GM19025 (cell line): ENCODE results near the gene CYSTM1.

Experiments used
- ATAC-seq: cut with Tn5 transposase; IDR thresholded peaks from one replicate; pipeline ENCODE4 v1.9.1; 2021; ENCODE audit warnings: mild to moderate bottlenecking, low read depth, moderate library complexity; ENCODE audit not compliant: unreplicated experiment

CYSTM1 gene

DNA sequence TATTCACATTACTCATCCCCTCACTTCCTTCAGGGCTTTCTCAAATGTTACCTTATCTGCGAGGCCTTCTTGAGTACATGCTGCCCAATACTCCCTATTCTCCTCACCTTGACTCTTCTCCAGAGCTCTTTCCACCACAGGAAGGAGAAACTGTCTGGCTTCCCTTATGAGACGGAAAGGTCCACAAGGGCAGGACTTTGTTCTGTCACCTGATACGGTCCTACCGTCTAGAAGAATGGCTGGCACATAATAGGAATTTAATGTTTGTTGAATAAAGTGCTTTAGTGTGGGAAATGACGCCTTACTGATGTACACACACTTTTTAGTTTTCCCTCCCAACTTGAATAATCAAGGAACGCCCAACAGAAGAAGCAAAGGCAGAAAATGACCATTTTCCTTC is 75.4 kb downstream of the CYSTM1 start:
- ATAC-seq = no peak

DNA sequence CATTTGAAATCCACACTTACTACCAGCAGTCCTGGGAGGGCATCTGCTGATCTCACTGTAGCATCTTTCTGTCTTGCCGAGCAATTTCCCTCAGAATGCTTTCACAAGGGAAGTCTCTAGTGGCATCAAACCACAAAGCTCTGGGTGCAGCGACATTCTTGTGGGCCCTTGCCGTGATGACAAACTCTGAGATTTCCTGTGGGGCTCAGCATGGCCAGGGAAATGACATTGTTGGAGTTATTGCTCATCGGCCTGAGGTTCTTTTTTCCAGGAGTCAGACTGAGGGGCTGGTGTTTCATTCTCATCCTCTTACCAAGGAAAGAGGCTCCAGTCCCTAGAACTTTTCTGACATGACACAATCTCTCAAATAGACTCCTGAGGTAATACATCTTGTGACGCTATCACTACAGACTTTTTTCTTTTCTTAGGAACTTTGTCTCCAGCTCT is 76.6 kb downstream of the CYSTM1 start:
- ATAC-seq = peak; percentile 86

DNA sequence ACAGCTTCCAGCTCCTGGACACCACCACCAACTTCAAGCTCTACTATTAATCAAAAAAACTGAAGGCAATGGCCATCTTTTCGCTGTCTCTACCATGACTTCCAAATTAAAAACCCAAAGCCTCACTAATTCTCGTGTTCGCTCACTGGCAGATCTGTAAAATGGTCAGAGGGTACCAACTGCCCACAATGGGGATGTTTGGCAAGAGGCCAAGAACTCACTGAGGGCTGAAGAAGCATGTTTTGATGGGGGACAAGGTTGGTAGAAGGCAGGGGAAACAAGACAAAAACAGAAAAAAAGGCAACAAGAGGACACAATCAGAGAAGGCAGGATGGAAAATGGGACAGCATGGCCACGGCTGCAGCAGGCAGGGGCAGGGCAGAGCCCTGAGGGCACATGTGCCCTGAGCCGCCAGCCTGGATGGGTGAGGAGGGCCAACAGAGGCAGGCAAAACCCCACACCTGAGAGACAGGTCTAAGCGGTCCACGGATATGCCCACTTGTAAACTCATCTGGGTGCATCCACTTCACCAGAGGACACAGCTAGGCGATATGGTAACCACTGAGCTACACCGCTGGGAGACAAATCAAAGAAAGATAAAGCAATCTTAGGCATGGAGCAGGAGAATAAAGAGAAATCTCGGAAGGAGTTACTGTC is 77.6 kb downstream of the CYSTM1 start:
- no peak for ATAC-seq

DNA sequence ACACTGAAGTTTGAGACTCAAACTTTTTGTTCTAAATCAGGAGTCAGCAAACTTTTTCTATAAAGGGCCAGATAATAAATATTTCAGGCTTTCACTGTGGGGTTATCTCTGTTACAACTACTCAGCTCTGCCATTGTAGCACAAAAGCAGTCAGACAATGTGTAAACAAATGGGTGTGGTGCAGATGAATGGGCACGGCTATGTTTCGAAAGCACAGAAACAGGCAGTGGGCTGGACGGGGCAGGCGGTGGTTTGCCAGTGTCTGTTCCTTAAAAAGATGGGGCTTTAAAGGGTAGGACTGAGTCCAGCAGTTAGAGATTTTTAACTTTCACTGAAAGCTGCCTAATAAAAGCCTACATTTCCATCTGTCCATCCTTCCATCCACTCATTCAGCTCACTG is 79.0 kb downstream of the CYSTM1 start:
- ATAC-seq = no peak

DNA sequence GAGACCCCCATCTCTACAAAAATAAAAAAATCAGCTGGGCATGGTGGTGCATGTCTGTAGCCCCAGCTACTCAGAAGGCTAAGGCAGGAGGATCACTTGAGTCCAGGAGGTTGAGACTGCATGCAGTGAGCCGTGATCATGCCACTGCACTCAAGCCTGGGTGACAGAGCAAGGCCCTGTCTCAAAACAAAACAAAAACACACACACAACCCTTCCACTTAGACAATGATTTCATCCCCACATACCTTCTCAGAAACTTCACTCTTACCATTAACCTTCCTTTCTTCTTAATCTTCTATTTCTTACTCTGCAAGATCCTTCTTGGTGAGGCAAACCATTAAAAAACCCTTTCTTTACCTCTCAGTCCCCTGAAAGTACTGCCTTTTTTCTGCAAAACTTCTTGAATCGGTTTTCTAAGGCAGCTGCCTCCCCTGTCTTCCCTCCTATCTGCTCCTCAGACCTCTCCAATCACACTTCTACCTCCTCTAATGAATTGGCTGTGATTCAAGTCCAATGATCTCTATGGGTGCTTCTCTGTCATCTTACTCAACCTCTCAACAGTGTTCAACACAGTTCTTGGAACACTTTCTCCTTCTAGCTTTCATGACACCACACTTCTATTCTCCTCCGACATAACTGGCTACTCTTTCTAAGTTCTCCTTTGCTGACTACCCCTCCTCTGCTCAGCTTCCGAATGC is 80.6 kb downstream of the CYSTM1 start:
- no peak for ATAC-seq

DNA sequence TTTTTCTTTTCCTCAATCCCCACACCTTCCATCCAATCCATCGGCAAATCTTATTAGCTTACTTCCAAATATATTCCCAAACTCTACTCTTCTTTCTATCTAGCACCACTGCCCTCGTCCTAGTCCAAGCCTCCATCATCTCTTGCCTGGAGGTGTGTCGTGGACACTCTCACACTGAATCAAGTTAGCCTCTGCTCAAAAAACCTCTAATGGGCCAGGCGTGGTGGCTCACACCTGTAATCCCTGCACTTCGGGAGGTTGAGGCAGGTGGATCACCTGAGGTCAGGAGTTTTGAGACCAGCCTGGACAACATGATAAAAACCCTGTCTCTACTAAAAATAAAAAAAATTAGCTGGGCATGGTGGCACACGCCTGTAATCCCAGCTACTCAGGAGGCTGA is 81.7 kb downstream of the CYSTM1 start:
- no peak for ATAC-seq

DNA sequence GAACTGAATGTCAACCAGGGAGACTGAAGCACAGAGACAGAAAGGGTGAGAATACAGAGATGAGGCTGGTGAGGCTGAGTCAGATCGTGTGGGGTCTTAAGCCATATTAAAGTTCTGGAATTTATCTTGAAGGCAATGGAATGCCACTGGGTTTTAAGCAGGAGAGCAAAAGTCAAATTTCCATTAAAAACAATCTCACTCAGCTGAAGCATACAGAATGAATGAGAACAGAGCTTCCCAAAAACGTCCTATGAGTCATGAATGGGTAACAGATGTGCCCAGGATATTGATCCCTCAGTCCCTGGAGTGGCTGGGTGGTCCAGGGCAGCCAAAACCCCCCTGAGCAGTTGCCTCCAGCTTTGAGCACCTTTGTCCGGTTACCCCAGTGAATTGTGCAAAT is 83.0 kb downstream of the CYSTM1 start:
- no peak for ATAC-seq

DNA sequence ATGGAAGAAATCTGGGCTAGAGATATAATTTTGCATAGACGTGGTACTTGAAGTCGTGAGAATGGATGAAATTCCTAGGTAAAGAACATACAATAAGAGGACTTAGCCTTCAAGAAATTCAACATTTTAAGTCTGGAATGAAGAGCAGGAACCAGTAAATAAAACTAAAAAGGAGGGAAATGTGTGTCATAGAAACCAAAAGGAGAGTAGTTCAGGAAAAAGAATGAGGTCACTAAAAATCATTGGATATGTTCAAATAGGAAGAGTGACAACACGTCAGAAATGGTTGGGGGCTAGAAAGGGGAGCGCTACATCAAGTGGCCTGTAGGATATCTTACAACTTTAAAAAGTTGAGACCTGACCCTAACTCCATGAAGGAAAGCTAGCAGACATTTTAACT is 83.9 kb downstream of the CYSTM1 start:
- no peak for ATAC-seq

DNA sequence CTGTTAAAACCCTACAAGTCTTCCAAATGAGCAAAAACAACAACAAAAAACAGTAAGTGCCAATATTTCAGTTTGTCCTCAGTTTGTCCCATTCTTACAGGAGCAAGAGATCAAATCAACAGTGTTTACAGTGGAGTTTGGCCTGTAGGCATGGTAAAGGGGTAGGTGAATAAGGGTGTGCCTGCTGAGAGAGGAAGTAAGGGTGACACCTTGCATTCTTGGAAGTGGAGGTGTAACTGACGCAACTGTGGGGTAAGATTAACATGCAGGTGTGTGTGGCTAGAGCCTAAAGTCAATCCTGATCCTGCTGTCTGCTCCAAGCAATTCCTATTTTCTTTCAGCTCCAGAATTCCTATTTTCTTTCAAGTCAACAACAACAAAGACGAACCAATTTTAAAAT is 84.5 kb downstream of the CYSTM1 start:
- ATAC-seq = no peak

DNA sequence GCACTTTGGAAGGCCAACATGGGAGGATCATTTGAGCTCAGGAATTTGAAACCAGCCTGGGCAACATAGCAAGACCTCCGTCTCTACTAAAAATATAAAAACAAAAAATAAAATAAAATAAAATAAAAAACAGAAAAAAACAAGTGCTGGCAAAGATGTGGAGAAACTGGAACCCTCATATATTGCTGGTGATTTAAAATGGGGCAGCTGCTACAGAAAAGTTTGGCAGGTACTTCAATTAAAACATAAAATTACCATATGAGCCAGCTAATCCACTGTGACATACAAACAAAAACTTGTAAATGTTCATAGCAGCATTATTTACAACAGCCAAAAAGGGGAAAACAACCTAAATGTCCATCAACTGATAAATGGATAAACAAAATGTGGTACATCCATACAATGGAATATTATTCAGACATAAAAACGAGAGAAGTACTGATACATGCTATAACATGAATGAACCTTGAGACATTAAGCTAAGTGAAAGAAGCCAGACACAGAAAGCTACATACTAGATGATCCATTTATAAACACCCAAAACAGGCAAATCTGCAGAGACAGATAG is 85.2 kb downstream of the CYSTM1 start:
- ATAC-seq = no peak

DNA sequence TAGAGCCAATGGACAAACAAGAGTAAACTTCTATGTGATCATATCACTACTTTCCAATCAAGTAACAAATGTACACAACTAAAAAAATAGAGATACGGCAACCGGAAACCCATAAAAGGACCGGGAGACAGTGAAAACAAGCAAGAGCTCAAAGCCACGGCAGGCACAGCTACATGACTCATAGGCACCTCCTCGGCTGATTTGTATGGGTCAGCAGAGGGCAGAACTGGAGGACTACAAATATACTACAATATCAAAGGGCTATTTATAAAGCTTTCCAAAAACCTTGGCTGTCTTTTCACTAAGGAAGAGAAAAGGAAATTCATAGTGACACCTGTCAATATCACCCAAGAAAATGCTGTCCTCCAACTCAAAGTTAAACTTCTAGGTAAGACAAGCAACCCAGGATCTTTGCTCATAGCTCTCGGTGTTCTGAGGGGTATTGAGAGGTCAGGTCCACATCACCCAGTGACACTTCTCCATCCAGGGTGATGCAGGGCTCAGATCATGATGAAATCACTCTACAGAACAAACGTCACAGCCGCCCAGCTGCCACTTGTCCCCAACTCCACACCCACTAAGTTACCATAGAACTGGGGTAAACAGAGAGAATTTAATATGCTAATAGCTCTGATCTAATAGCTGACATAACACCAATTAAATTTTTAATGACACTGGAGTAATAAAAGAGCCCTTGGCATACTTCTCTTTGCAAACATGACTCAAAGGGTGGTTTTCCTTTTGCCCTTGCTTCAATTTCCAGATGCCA is 86.6 kb downstream of the CYSTM1 start:
- ATAC-seq = no peak

DNA sequence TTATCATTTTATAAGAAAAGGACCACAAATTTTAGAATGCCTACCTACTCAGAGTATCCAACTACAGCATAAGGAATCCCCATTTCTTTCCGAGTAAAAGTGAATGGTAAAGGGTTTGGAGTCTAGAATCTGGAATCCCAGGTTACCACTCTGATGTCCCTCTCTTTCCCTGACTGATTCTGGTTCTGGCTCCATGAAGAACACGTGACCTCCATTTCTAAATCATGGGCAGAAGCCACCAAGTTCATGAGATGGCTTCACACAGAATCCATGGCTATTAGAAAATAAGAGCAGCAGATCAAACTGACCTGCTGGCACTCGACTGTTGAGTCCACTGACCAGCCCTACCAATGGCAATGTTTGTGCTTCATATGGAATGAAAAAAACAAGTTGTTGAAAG is 87.2 kb downstream of the CYSTM1 start:
- ATAC-seq = no peak

DNA sequence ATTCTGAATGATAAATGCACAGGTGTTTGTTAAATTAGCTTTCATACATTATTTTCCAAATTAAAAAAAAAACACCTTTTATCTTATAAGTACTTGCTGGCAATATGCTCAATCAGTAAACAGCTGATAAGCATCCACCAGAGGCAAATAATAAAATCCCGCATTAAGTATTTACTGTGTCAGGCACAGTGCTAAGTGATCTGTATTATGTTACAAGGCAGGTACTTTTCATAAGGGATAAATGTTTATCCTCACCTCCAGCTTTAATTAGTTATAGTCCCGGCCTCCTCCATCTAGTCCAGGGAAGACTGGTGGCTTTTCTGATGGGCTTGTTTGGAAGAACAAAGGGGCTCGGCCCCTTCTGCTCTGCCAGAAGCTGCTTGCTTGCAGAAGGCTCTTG is 87.9 kb downstream of the CYSTM1 start:
- no peak for ATAC-seq

DNA sequence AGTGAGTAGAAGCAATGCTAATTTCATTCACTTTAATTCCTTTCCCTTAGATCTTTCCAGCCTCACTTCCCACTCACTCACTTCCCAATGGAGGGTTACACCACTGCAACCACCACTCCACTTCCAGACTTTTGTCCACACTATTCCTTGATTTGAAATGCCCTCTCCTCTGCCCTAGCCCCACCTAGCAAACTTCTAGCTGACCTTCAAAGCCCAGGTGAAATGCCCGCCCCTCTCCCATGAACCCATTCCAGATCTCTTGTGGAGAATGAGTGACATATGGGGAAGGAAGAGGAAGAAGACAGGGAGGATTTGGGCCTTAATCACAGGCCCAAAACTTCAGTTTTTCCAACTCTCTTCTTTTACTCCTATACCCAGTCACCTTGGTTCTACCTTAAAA is 90.9 kb downstream of the CYSTM1 start:
- no peak for ATAC-seq

DNA sequence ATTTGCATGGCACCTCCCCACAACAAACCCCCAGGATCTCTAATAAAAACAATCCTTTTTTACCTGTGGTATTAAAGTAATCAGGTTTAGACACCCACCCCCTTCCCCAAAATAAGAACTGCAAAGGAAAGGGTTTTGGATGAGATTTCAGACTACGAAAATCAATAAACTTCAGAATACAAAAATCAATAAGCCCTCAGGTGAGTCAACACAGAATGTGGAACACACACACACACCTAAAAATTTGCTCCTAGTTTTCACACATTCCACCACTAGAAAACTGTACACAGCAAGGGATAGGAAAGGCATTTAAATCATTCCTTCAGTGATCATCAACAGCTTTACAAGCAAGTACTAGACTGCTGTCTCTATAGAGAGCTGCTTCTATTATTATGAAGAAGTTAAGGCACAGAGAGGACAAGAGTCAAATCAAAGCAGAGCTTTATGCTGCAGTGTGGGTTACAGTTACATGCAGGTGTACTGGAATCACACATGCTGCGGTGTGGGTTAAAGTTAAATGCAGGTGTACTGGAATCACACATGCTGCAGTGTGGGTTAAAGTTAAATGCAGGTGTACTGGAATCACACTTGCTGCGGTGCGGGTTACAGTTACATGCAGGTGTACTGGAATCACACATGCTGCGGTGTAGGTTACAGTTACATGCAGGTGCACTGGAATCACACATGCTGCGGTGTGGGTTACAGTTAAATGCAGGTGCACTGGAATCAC is 91.6 kb downstream of the CYSTM1 start:
- no peak for ATAC-seq

DNA sequence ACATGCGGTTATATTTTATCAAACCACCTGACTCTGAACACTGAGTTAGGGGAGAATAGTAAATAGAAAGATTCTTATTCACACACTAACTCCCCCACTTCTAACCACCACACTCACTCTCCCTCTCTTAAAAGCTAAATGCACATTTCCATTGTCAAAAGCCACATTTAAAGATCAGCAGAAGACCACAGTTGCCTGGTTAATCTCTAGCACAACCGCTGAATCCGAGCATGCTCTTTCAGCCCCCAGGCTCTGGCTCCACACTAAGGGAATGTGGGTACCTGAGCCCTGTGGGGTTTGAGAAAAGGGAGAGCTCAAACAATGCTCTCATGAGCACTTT is 92.2 kb downstream of the CYSTM1 start:
- no peak for ATAC-seq

DNA sequence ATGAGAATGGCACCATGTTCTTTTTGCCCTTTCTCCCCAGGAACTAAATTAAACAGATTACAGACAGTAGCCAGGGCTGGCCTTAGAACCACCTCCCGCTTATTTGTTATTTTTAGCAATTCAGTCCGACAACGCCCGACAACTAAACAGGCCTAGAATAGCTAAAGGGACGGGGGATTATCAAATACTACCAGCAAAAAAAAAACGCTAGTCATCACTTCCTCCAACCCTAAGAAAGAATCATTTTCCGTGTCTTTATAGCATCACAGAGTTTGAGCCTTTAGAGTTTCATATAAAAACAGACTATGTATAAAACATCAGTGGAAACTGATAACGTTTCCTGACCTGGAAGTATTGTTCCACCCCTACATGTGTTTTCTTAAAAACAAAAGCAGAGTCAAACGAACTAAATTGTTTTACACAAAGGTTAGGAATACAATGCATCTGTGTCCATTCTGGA is 92.6 kb downstream of the CYSTM1 start:
- ATAC-seq = no peak

DNA sequence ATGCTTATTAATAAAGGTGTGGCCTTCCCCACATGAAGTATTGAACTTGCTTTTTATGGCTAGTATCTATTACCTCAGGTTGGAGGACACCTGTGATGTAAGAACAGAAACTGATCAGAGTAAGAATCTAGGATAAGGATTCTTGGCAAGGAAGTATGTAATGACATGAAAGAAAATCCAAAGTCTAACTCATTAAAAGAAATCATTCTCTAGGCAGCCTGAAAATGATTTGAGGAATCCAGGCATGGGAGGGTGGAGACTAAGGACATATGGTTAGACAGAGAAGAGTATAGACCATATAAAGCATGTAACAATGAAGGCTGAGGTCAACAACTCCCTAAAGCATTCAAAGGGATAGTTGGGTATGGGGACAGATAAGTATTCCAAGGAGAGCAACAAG is 95.0 kb downstream of the CYSTM1 start:
- ATAC-seq = no peak

DNA sequence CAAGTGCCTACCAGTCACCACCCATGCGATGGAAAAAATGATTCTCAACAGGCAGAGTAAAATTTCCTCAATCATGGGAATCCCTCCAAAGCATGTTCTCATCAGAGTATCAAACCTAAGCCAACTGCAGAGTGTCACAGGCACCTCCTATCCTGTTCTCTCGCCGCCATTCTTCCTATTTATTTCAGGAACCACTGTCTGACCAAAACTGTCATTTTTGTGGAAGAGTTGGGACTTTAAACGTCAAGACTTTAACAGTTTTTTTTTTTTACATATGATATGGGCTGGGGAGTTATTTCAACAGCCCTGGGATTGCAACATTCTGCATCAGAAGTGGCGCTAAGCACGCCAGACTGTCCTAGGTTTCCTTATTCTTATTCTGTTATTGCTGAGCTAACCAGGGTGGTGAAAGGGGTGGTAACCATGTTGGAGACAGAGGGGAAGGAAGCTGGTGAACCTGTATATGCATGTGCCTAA is 98.5 kb downstream of the CYSTM1 start:
- no peak for ATAC-seq

DNA sequence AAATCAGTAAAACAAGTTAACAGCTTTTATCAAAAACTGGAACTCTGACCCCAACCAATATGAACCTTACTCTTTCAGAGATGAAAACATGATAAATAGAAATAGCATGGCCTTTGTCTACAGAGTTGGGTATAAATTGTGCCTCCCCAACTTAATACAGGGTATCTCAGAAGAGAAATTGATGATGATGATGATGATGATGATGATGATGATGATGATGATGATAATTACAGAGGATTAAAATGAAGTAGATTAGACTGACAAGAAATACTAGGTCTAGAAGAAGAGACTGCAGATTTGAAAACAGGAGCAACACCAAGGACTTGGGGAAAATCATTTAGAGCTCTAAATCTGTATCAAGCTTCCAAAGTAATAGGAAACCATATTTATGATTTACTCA is 100.8 kb downstream of the CYSTM1 start:
- ATAC-seq = no peak

DNA sequence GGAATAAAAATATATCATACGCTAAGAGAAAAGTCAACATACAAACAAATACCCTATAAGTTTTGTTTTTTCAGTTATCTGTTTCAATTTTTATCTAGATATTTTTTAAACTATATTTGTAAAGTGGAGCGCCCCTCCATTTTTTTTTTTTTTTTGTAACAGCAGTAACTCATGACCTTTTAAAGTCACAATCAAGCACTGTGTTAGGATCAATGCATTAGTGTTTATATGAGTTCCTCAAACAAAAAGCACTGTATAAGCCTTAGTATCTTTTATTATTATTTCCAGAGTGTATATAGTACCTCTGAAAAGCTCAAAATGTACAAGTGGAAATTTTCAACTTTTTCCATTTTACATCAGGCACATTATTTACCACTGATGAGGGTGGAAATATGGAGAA is 107.3 kb downstream of the CYSTM1 start:
- ATAC-seq = no peak
